ENCODE results near the gene EIF2A.

- no peak for TF ChIP-seq CBX1 (IDR thresholded peaks at IDR 0.05; ENCODE audit: low read depth)
- TF ChIP-seq HOXD1 (CRISPR knock-in tag; IDR thresholded peaks at IDR 0.05): no peak
- TF ChIP-seq NR2C2 (CRISPR knock-in tag; IDR thresholded peaks at IDR 0.05; ENCODE audit: borderline replicate concordance): no peak
- no peak for TF ChIP-seq ZNF652 (CRISPR knock-in tag; IDR thresholded peaks at IDR 0.05; ENCODE audit: borderline replicate concordance, low read depth)
- TF ChIP-seq FOXK2 (IDR thresholded peaks at IDR 0.05): no peak
- TF ChIP-seq, protein P1, sequence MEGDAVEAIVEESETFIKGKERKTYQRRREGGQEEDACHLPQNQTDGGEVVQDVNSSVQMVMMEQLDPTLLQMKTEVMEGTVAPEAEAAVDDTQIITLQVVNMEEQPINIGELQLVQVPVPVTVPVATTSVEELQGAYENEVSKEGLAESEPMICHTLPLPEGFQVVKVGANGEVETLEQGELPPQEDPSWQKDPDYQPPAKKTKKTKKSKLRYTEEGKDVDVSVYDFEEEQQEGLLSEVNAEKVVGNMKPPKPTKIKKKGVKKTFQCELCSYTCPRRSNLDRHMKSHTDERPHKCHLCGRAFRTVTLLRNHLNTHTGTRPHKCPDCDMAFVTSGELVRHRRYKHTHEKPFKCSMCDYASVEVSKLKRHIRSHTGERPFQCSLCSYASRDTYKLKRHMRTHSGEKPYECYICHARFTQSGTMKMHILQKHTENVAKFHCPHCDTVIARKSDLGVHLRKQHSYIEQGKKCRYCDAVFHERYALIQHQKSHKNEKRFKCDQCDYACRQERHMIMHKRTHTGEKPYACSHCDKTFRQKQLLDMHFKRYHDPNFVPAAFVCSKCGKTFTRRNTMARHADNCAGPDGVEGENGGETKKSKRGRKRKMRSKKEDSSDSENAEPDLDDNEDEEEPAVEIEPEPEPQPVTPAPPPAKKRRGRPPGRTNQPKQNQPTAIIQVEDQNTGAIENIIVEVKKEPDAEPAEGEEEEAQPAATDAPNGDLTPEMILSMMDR (CRISPR knock-in tag; IDR thresholded peaks at IDR 0.05): no peak
- no peak for TF ChIP-seq NBN (conservative IDR thresholded peaks at IDR 0.05)
- no peak for TF ChIP-seq POLR2AphosphoS5 (IDR thresholded peaks at IDR 0.05; ENCODE audit: low read depth, low read length)
- no peak for TF ChIP-seq STAT6 (CRISPR knock-in tag; IDR thresholded peaks at IDR 0.05; ENCODE audit: borderline replicate concordance)
- no peak for TF ChIP-seq ZNF160 (CRISPR knock-in tag; IDR thresholded peaks at IDR 0.05)
Measured at GRCh38 chr3:150503402-150504099, 43.0 kb upstream of the EIF2A start.
